ELF-1 (cell line): ENCODE data around the gene RIMBP2.
"Not testable (repeated sequence)": the region's sequence is repeated elsewhere in the genome, so short reads cannot be mapped to it uniquely, and the experiment has no call there.

ENCODE experiments used
- DNase-seq: peaks from one replicate; pipeline ENCODE4 v3.0.0-alpha.2; 2016; ENCODE audit warnings: low read depth, low spot score

RIMBP2 gene

GRCh38 chr12:130658145-130658911 is 57.8 kb downstream of the RIMBP2 start:
- DNase-seq: no peak

DNA sequence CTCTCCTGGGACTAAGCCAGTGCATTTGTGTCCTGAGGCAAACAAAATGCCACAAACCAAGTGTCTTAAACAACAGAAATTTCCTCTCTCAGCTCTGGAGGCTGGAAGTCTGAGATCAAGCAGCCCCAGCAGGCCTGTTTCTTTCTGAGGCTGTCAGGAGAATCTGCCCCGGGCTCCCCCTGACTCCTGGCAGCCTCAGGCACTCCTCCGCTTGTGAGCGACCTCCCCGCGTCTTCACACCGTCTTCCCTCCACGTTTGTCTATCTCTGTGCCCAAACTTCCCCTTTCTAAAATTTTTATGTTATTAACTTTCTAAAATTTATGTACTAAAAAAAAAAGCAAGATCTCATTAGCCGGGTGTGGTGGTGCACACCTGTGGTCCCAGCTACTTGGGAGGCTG is 59.7 kb downstream of the RIMBP2 start:
- DNase-seq: peak; percentile 85

DNA sequence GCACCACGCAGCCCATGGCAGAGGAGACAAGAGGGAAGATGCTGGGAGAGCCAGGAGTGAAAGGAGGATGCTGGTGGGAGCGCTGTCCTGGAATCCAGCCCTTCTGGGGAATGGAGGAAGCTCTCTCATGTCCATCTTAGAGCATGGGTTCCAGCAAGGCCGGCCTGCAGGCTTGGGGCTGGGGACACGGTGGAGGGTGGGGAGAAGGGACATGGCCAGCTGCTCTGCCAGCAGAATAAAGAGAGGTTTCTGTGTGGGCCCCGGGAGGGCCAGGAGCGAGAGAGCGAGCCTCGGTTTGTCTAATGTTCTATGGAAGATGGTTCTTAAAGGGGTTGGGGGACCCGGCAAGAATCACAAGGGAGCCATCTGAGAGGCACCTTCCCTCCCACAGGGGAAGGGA is 60.2 kb downstream of the RIMBP2 start:
- DNase-seq: no peak

DNA sequence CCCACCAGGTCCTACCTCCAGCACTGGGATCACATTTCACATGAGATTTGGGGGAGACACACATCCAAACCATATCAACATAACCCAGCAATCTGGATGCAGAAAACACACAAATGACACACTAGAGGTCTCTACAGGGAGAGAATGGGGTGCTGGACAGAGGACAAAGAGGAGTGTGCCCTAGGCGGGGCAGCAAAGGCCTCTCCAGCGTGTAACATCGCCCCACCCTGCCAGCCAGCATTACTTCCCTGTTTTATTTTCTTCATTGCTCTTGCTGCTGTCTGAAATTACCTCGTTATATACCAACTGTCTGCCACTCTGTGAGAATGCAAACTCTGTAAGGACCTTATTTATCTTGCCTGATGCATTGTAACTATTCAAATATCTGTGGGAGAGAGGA is 61.1 kb downstream of the RIMBP2 start:
- DNase-seq: no peak

DNA sequence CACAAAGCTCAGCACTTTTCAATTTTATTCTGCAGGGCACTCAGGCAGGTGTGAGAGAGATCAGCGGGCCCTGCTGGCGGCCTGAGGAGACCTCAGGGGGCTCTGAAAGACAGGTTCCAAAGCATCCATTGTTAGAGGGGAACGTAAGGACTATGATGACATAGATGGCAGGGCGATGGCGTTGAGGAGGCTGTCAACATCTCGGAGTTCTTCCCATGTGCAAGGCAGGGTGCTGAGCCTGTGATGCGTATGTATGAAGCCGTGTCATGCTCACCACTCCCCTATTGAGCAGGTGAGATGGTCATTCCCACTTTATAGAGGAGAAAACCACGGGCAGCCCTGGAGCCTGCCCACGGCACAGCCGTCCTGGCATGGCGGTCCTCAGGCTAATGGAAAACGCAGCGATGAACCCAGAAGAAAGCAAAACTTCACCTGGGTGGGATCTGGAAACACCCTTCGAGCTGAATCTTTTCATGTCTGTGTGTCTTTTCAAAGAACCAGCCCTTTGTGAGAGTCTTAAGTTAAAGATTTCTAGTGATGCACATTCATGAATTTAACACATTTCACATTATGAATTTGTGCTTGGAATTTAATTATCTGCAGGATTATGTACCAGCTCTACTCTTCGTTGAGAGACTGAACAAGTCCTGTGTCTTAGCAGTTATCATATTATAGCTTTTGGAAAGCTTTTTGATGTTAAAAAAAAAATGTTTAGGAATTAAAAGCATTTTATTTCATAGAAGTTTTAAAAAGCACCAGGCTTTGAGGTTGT is 64.7 kb downstream of the RIMBP2 start:
- no peak for DNase-seq

- no peak for DNase-seq
These were observed 66.0 kb downstream of the RIMBP2 start for GRCh38 chr12:130650131-130650530.

- no peak for DNase-seq
These were observed 66.7 kb downstream of the RIMBP2 start for GRCh38 chr12:130649101-130650045.

DNA sequence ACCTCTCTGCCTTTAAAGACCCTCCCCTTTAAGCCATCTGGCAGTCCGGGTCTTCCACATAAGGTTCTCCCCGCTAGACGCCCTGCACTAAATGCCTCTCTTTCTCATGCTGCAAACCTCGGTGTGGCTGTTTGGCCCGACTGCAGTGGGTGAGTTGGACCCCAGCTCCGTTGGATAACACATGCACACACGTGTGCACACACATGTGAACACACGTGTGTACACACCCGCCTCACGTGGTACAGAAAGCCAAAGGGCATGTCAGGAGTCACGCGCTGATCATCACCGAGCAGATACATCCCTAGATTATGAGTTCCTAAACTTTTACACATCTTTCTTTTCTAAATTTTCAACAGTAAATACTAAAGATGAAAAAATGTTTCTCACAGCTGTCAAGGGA is 68.3 kb downstream of the RIMBP2 start:
- DNase-seq: no peak

GRCh38 chr12:130646716-130647370 is 69.3 kb downstream of the RIMBP2 start:
- DNase-seq: no peak

GRCh38 chr12:130646191-130646590 is 69.9 kb downstream of the RIMBP2 start:
- not testable (repeated sequence) for DNase-seq

DNA sequence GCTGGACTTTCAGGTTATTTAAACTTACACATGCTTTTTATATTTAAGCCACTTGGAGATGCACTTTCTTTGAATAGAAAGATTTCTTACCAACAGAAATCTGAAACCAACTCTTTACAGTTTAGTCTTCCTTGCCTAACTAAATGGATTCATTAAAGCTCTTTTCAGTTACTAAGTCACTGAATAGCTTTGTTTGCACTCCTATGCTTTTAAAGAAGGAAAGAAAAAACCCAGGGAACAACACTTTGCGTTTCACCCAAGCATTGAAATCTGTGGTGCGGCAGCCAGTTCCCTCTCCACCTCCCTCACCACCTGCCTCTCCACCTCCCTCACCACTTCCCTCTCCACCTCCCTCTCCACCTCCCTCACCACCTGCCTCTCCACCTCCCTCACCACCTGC is 70.3 kb downstream of the RIMBP2 start:
- no peak for DNase-seq

DNA sequence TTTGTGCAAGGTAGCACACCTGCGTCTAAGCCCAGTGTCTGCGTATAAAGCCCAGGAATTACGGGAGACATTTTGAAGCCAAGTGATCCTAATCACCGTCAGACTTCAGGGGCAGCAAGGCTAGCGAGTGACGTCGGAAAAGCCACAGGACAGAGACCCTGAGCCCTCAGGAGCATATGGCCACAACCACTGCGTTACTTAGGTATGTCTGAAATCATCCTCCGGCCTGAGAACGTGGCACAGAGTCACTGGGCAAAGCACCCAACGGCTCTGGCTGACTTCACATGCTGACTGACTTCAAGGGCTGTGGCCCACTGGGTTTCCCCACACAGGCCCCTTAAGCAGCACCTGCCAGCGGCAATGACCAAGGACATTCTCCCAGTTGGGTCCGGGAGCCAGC is 71.5 kb downstream of the RIMBP2 start:
- no peak for DNase-seq

GRCh38 chr12:130644146-130644545 is 72.0 kb downstream of the RIMBP2 start:
- DNase-seq: no peak

- no peak for DNase-seq
These were observed 73.2 kb downstream of the RIMBP2 start for GRCh38 chr12:130642856-130643255.

DNA sequence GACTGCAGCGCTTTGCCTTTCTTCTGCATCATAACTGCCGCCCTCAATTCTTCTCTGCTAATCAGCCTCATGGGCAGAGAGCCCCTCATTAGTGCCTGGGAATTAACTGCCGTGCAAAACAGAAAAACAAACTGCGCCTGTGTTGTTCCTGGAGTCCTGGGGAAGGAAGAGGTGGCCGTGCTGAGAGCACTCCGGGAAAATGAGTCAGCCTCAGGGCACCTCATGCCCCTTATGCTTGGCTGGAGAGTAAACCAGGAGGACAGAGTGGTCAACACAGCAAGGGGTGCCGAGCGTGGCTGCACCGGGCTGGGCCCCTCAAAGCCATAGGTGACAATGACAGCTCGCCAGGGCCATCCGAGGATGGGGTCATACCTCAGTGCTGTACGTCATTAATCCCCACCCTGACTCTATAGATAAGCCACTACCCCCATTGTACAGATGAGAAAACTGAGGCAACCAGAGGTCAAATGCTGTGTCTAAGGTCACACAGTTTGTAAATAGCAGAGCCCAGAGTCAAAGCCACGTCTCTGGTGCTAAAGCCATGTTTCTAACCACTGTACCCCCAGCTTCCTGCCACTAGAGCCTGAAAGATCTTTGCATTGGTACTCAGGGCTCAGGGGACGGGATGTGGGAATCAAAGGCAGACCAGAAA is 74.4 kb downstream of the RIMBP2 start:
- no peak for DNase-seq

- DNase-seq: no peak
These were observed 75.2 kb downstream of the RIMBP2 start for GRCh38 chr12:130640901-130641300.

GRCh38 chr12:130640496-130640895 is 75.6 kb downstream of the RIMBP2 start:
- no peak for DNase-seq

GRCh38 chr12:130639476-130640424 is 76.3 kb downstream of the RIMBP2 start:
- no peak for DNase-seq

DNA sequence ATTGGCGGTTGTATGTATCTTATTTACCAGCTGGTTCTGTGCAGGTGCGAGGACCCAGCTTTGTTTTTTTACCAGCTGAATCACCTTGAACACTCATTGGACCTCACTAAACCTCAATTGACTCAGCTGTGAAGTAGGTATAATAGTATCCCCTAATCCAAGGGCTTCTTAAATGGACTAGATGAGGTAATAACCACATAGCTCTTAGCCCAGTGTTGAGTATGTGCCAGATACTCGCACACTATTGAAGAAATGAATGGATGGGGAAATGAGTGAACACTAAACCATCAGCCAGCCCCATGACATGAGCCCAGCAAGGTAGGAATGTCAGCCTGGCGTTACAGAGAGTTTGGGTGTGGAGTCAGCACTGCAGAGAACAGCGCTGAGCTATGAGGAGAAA is 79.7 kb downstream of the RIMBP2 start:
- DNase-seq: no peak

DNA sequence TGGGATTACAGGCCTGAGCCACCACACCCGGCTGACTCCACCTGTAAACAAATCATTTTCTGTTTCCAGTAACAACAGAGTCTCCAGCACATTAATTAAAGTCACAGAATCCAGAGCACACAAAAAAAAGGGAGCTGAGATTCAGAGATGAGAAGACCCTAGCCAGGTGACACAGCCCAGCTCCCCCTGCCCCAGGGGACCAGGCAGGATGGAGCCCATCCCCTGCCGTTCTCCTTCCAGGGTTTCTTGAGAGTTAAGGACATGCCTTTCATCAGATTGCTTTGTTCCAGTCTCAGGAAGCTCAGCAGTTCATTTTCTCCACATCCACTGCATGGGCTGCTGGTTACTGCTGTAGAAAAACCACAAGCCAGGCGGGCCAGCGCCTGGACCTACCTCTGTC is 81.2 kb downstream of the RIMBP2 start:
- DNase-seq: no peak
